Esophagus muscularis mucosa (tissue), 4 donors: ENCODE results near the gene DYNLL1. TPM values are rescaled to one million over a fixed set of nuclear protein-coding genes. Genes with fewer than 3 reads are reported as not detected.

Source experiments
- DNase-seq: peaks from one replicate; pipeline ENCODE4 v3.0.0-alpha.2; 2017; ENCODE audit errors: extremely low spot score
- H3K27ac ChIP-seq, 4 donors: fragments of 200-600 bp; sonication (generic); replicated peaks in 1 of 4; 1 replicate in 3 of 4; 2 replicates in 1 of 4; pipeline ENCODE4 v1.5.1; 2016 to 2019; ENCODE audit warnings: mild to moderate bottlenecking in 1 of 4
- H3K27me3 ChIP-seq, 4 donors: fragments of 200-600 bp; sonication (generic); one replicate each; pipeline versions ENCODE4 v1.5.1 to v1.6.0; 2016 to 2019
- H3K36me3 ChIP-seq, 4 donors: fragments of 200-600 bp; sonication (generic); one replicate each; pipeline ENCODE4 v1.5.1; 2016 to 2019
- H3K4me1 ChIP-seq, 4 donors: fragments of 200-600 bp; sonication (generic); one replicate each; pipeline ENCODE4 v1.5.1; 2016 to 2019
- H3K4me3 ChIP-seq, 4 donors: fragments of 200-600 bp; sonication (generic); 1 replicate in 2 of 4; 2 replicates in 2 of 4; pipeline ENCODE4 v1.5.1; 2016 to 2019; ENCODE audit warnings: mild to moderate bottlenecking in 4 of 4, moderate library complexity in 1 of 4
- H3K9me3 ChIP-seq, 4 donors: fragments of 200-600 bp; sonication (generic); 1 replicate in 3 of 4; 2 replicates in 1 of 4; pipeline ENCODE4 v1.5.1; 2016 to 2019
- CTCF ChIP-seq, 3 experiments: fragments of 200-600 bp in 2 of 3; fragments of 450-650 bp in 1 of 3; sonication (generic) in 2 of 3; IDR thresholded peaks; one replicate each; pipeline ENCODE4 v1.5.1; 2017 to 2019; ENCODE audit warnings: antibody characterized with exemption in 3 of 3, mild to moderate bottlenecking in 2 of 3, moderate library complexity in 1 of 3
- EP300 ChIP-seq: sonication (generic); formaldehyde crosslinking; IDR thresholded peaks from one replicate; pipeline ENCODE4 v1.6.1; 2017; ENCODE audit warnings: antibody characterized with exemption
- POLR2A ChIP-seq: fragments of 450-650 bp; IDR thresholded peaks from one replicate; pipeline ENCODE4 v1.6.1; 2017; ENCODE audit warnings: antibody characterized with exemption, moderate library complexity, mild to moderate bottlenecking, low read depth
- POLR2AphosphoS5 ChIP-seq, 2 donors: sonication (generic); formaldehyde crosslinking; IDR thresholded peaks; one replicate each; pipeline ENCODE4 v1.6.1; 2017; ENCODE audit warnings: antibody characterized with exemption in 2 of 2
- WGBS: methylation state at CpG from one replicate; pipeline ENCODE4 v1.1.5; 2018; 5-methylcytosine and 5-hydroxymethylcytosine counted together
- intact Hi-C: fragments of 100-400 bp; cut with DNase I; formaldehyde crosslinking; loops from one replicate; pipeline ENCODE4 v1.15.1; 2023
- total RNA-seq, 4 donors: library from RNA; depleted of rRNA; stranded (reverse); fragments of >200 nt; gene quantifications; one replicate each; pipeline versions ENCODE4 v1.1.0 to v1.2.1, GENCODE V29; 2016

Gene DYNLL1
- total RNA-seq, 4 donors from 2014 or later = 229 to 289 (median 269) TPM

GRCh38 chr12:120488057-120488640 lies 7.8 kb upstream of the DYNLL1 start:
- no peaks in the 10 kb centered on the region for H3K9me3 ChIP-seq
- no peak overlapping the region for H3K4me3 ChIP-seq
- peaks cover 0 to 10% (median 4%) of the 10 kb centered on the region in 4 donors for H3K36me3 ChIP-seq
- intact Hi-C loops = no loop called here
- peak overlapping the region in 1 of 4 donors; percentile 43 for H3K27ac ChIP-seq
- no peak for DNase-seq
- no peaks in the 10 kb centered on the region for H3K27me3 ChIP-seq
- H3K4me1 ChIP-seq = peaks cover 0 to 15% (median 1%) of the 10 kb centered on the region in 4 donors
- no peak for TF ChIP-seq POLR2A
- TF ChIP-seq EP300 = no peak
- no peak for TF ChIP-seq CTCF (IDR thresholded peaks at IDR 0.05)
- TF ChIP-seq POLR2AphosphoS5 (IDR thresholded peaks at IDR 0.05) = no peak
- 66% methylated on average over 4 of the region's 5 CpGs for WGBS

GRCh38 chr12:120489018-120489417 lies 6.9 kb upstream of the DYNLL1 start:
- H3K4me3 ChIP-seq = no peak overlapping the region
- no peaks in the 10 kb centered on the region for H3K9me3 ChIP-seq
- peaks cover 0 to 15% (median 1%) of the 10 kb centered on the region in 4 donors for H3K4me1 ChIP-seq
- H3K27ac ChIP-seq = peak overlapping the region in 1 of 4 donors; percentile 43
- H3K36me3 ChIP-seq = peaks cover 0 to 10% (median 4%) of the 10 kb centered on the region in 4 donors
- DNase-seq = no peak
- H3K27me3 ChIP-seq = no peaks in the 10 kb centered on the region
- TF ChIP-seq EP300 (no peak), POLR2AphosphoS5 (IDR thresholded peaks at IDR 0.05) (no peak), POLR2A (no peak), CTCF (IDR thresholded peaks at IDR 0.05) (no peak)
- 75% methylated on average over 4 of the region's 4 CpGs for WGBS
- intact Hi-C loops = no loop called here

GRCh38 chr12:120490325-120490724 lies 5.6 kb upstream of the DYNLL1 start:
- H3K36me3 ChIP-seq = peaks cover 0 to 10% (median 4%) of the 10 kb centered on the region in 4 donors
- WGBS = 94% methylated on average over 5 of the region's 5 CpGs
- peaks cover 4 to 21% (median 8%) of the 10 kb centered on the region in 4 donors for H3K4me1 ChIP-seq
- H3K4me3 ChIP-seq = no peak overlapping the region
- TF ChIP-seq EP300 (no peak), POLR2AphosphoS5 (IDR thresholded peaks at IDR 0.05) (no peak), CTCF (IDR thresholded peaks at IDR 0.05) (no peak), POLR2A (no peak)
- intact Hi-C loops = no loop called here
- no peak overlapping the region for H3K27ac ChIP-seq
- no peaks in the 10 kb centered on the region for H3K27me3 ChIP-seq
- no peak for DNase-seq
- H3K9me3 ChIP-seq = no peaks in the 10 kb centered on the region

GRCh38 chr12:120490833-120491512 lies 4.9 kb upstream of the DYNLL1 start:
- TF ChIP-seq EP300 (no peak), CTCF (IDR thresholded peaks at IDR 0.05) (no peak), POLR2AphosphoS5 (IDR thresholded peaks at IDR 0.05) (no peak), POLR2A (no peak)

More at GRCh38 chr12:120490833-120491512, 4.9 kb upstream of the DYNLL1 start:
- H3K9me3 ChIP-seq = no peaks in the 10 kb centered on the region
- 92% methylated on average over 2 of the region's 2 CpGs for WGBS
- peaks cover 5 to 24% (median 11%) of the 10 kb centered on the region in 4 donors for H3K4me1 ChIP-seq
- DNase-seq = no peak
- peaks cover 0 to 10% (median 4%) of the 10 kb centered on the region in 4 donors for H3K36me3 ChIP-seq
- H3K27ac ChIP-seq = no peak overlapping the region
- no peak overlapping the region for H3K4me3 ChIP-seq
- no peaks in the 10 kb centered on the region for H3K27me3 ChIP-seq
- intact Hi-C loops = no loop called here
